Prostate gland (tissue), 2 donors: ENCODE data around the gene DPP10. TPM values are rescaled to one million over a fixed set of nuclear protein-coding genes. Genes with fewer than 3 reads are reported as not detected.

ENCODE experiments used
- DNase-seq: peaks from one replicate; pipeline ENCODE4 v3.0.0-alpha.2; 2019; ENCODE audit warnings: low spot score
- H3K27ac ChIP-seq, 2 donors: fragments of 200-600 bp; sonication (generic); 2 replicates each; pipeline ENCODE4 v1.5.1; 2017 to 2019
- H3K27me3 ChIP-seq: fragments of 200-600 bp; sonication (generic); replicated peaks from 2 replicates; pipeline ENCODE4 v1.5.1; 2019; ENCODE audit not compliant: insufficient read depth
- H3K36me3 ChIP-seq, 2 donors: fragments of 200-600 bp; sonication (generic); 1 replicate in 1 of 2; 2 replicates in 1 of 2; pipeline versions ENCODE4 v1.5.1 to v1.8.1; 2017 to 2019
- H3K4me1 ChIP-seq: fragments of 200-600 bp; sonication (generic); replicated peaks from 2 replicates; pipeline ENCODE4 v1.5.1; 2019
- H3K4me3 ChIP-seq, 2 donors: fragments of 200-600 bp; sonication (generic); 2 replicates each; pipeline ENCODE4 v1.5.1; 2017 to 2019
- H3K9me3 ChIP-seq: fragments of 200-600 bp; sonication (generic); 2 replicates; pipeline ENCODE4 v1.5.1; 2017
- POLR2A ChIP-seq: fragments of 450-650 bp; IDR thresholded peaks from one replicate; pipeline ENCODE4 v1.6.1; 2016; ENCODE audit warnings: antibody characterized with exemption, mild to moderate bottlenecking
- POLR2AphosphoS5 ChIP-seq: sonication (generic); formaldehyde crosslinking; IDR thresholded peaks from one replicate; pipeline ENCODE4 v1.6.1; 2017; ENCODE audit warnings: antibody characterized with exemption
- WGBS: methylation state at CpG from one replicate; pipeline ENCODE4 v1.1.5; 2018; 5-methylcytosine and 5-hydroxymethylcytosine counted together
- intact Hi-C: fragments of 100-400 bp; cut with DNase I; formaldehyde crosslinking; loops from one replicate; pipeline ENCODE4 v1.14.2; 2022
- total RNA-seq, 2 donors: library from RNA; depleted of rRNA; stranded (reverse); fragments of >200 nt; gene quantifications; one replicate each; pipeline ENCODE4 v1.1.0, GENCODE V29; 2016
- TF ChIP-seq, protein P1 (sequence below), 4 experiments: fragments of 200-600 bp in 2 of 4; fragments of 450-650 bp in 2 of 4; sonication (generic) in 2 of 4; IDR thresholded peaks; 1 replicate in 3 of 4; 2 replicates in 1 of 4; pipeline ENCODE4 v1.5.1; 2016 to 2019; ENCODE audit warnings: antibody characterized with exemption in 4 of 4, mild to moderate bottlenecking in 2 of 4, moderate library complexity in 2 of 4

The DPP10 gene
- total RNA-seq, 2 donors from 2014 or later: 5.1 TPM; not detected in 1

DNA sequence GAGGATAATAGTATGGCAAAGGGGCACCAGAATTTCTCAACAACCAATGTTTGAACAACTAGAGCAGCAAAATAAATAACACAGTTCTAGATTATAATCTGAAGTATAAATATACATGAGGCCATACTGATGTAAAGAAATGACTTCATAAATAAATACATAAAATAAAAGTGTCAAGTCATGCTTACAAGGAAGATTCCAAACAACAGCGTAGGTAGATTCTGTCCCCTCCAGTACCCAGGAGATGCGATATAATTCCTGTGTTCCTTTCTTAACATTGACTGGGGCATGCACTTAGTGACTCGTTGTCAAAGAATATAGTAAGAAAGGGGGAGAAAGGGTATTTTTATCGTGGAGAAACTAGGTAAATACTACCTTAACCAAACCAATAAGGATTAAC is 355.1 kb downstream of the DPP10 start:
- TF ChIP-seq POLR2A (no peak), POLR2AphosphoS5 (no peak)
- TF ChIP-seq, protein P1, sequence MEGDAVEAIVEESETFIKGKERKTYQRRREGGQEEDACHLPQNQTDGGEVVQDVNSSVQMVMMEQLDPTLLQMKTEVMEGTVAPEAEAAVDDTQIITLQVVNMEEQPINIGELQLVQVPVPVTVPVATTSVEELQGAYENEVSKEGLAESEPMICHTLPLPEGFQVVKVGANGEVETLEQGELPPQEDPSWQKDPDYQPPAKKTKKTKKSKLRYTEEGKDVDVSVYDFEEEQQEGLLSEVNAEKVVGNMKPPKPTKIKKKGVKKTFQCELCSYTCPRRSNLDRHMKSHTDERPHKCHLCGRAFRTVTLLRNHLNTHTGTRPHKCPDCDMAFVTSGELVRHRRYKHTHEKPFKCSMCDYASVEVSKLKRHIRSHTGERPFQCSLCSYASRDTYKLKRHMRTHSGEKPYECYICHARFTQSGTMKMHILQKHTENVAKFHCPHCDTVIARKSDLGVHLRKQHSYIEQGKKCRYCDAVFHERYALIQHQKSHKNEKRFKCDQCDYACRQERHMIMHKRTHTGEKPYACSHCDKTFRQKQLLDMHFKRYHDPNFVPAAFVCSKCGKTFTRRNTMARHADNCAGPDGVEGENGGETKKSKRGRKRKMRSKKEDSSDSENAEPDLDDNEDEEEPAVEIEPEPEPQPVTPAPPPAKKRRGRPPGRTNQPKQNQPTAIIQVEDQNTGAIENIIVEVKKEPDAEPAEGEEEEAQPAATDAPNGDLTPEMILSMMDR (IDR thresholded peaks at IDR 0.05): no peak
- no peak for DNase-seq
- intact Hi-C loops: no loop called here
- no peaks in the 10 kb centered on the region for H3K4me1 ChIP-seq
- H3K4me3 ChIP-seq: no peak overlapping the region
- no peaks in the 10 kb centered on the region for H3K36me3 ChIP-seq
- 70% methylated on average over 4 of the region's 4 CpGs for WGBS
- no peaks in the 10 kb centered on the region for H3K27me3 ChIP-seq
- no peaks in the 10 kb centered on the region for H3K9me3 ChIP-seq
- no peak overlapping the region for H3K27ac ChIP-seq

DNA sequence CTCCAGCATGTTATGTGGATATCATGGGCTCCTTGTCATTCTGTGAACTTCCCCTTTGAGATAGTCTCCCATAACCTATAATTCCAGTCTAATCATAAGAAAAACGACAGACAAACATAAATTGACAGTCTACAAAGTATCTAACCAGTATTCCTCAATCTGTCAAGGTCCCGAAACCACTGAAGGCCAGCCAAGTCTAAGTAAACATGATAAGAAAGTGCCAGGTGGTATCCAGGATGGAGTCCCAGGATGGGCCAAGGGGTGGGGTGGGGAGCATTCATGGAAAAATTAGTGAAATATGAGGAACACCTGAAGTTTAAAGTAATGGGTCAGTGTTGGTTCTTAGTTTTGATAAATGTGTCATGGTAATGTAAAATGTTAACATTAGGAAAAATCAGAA is 355.5 kb downstream of the DPP10 start:
- Histone ChIP-seq H3K27me3 (no peaks in the 10 kb centered on the region), H3K4me1 (no peaks in the 10 kb centered on the region), H3K9me3 (no peaks in the 10 kb centered on the region), H3K4me3 (no peak overlapping the region), H3K27ac (no peak overlapping the region), H3K36me3 (no peaks in the 10 kb centered on the region)
- intact Hi-C loops: no loop called here
- WGBS: 48% methylated on average over 2 of the region's 2 CpGs
- TF ChIP-seq POLR2A: no peak
- TF ChIP-seq, protein P1 (IDR thresholded peaks at IDR 0.05): no peak
- TF ChIP-seq POLR2AphosphoS5: no peak
- no peak for DNase-seq

DNA sequence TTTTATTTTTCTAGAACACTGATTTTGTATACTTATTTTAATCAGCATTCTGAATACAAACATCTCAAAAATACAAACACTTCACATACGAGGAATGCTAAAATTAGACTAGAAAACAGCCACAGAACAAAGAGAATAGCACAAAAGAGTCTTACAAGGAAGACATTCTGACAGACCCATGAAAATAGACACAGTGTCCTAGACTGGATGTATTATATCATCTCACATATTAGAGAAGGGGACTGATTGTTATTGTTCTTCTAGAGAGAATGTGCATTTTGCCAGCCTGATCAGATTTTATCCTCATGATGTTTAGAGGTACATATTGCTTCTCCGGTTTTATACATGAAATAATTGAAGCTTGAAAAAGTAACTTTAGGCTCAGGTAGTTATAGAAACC is 357.9 kb downstream of the DPP10 start:
- Histone ChIP-seq H3K36me3 (no peaks in the 10 kb centered on the region), H3K4me1 (no peaks in the 10 kb centered on the region), H3K27me3 (no peaks in the 10 kb centered on the region), H3K9me3 (no peaks in the 10 kb centered on the region), H3K27ac (no peak overlapping the region), H3K4me3 (no peak overlapping the region)
- TF ChIP-seq, protein P1 (IDR thresholded peaks at IDR 0.05): no peak
- TF ChIP-seq POLR2A (no peak), POLR2AphosphoS5 (no peak)
- intact Hi-C loops: no loop called here
- 81% methylated on average over 2 of the region's 2 CpGs for whole genome bisulfite sequencing
- DNase-seq: no peak

GRCh38 chr2:114805195-114805594 is 362.8 kb downstream of the DPP10 start:
- H3K27me3 ChIP-seq: no peaks in the 10 kb centered on the region
- H3K36me3 ChIP-seq: no peaks in the 10 kb centered on the region
- H3K9me3 ChIP-seq: no peaks in the 10 kb centered on the region
- no peaks in the 10 kb centered on the region for H3K4me1 ChIP-seq
- H3K27ac ChIP-seq: no peak overlapping the region
- TF ChIP-seq, protein P1 (IDR thresholded peaks at IDR 0.05): no peak
- TF ChIP-seq POLR2AphosphoS5: no peak
- TF ChIP-seq POLR2A: no peak
- DNase-seq: no peak
- intact Hi-C loops: no loop called here
- H3K4me3 ChIP-seq: no peak overlapping the region
- 76% methylated on average over 3 of the region's 3 CpGs for WGBS

- intact Hi-C loops: no loop called here
- H3K4me1 ChIP-seq: no peaks in the 10 kb centered on the region
- DNase-seq: no peak
- no peak overlapping the region for H3K4me3 ChIP-seq
- WGBS: 90% methylated on average over 5 of the region's 5 CpGs
- H3K36me3 ChIP-seq: no peaks in the 10 kb centered on the region
- no peaks in the 10 kb centered on the region for H3K27me3 ChIP-seq
- TF ChIP-seq POLR2AphosphoS5: no peak
- TF ChIP-seq, protein P1 (IDR thresholded peaks at IDR 0.05): no peak
- no peak for TF ChIP-seq POLR2A
- H3K27ac ChIP-seq: no peak overlapping the region
- no peaks in the 10 kb centered on the region for H3K9me3 ChIP-seq
Measured at GRCh38 chr2:114810092-114810491, 367.7 kb downstream of the DPP10 start.
